Measurements from ENCODE around the gene TMEM72. TPM values are rescaled to one million over a fixed set of nuclear protein-coding genes. Genes with fewer than 3 reads are reported as not detected.

Gene TMEM72
- total and polyA plus RNA-seq, 2 of the 13 experiments (the other 11 are each of a cell fraction or from before 2014, with no cell fraction given), result 0.04 TPM; not detected in 1

GRCh38 chr10:44954962-44955361, 43.8 kb downstream of the TMEM72 start:
- H3K27me3 ChIP-seq (ENCODE audit: control insufficient read depth in 1 of 2, insufficient read depth in 2 of 2, low read length in 2 of 2), result no peaks in the 10 kb centered on the region; a peak in 1 of 5 replicates
- no peak for TF ChIP-seq SALL1 (CRISPR knock-in tag; IDR thresholded peaks at IDR 0.05)
- TF ChIP-seq TRIM22 (IDR thresholded peaks at IDR 0.05), result no peak
- no peak for TF ChIP-seq ZBTB3 (CRISPR knock-in tag; IDR thresholded peaks at IDR 0.05; ENCODE audit: borderline replicate concordance, low read depth)
- peaks cover 14% of the 10 kb centered on the region for H3K79me2 ChIP-seq (ENCODE audit: insufficient read depth, low read length)
- ATAC-seq (no peak), FAIRE-seq (no peak), DNase-seq (ENCODE audit: low spot score) (no peak)
- no peak overlapping the region for H3K4me3 ChIP-seq (replicated peaks in 1 of 3; ENCODE audit: insufficient read depth in 1 of 3, low read depth in 2 of 3, low read length in 3 of 3)
- no peak overlapping the region for H3K4me2 ChIP-seq (ENCODE audit: low read depth, low read length)
- ChIA-PET POLR2A (interaction anchor here (1.2 to 1.6 kb wide), 2 partner anchors 9 to 19 kb away, joined by 3 to 4 read pairs; no protein-coding TSS in a partner anchor), CTCF (ENCODE audit: low intra/inter-chr PET ratio, low total read pairs) (no interaction called here)
- 0 out of 5 replicates have a peak, but pooled peaks cover 0 to 6% of the 10 kb centered on the region in 2 experiments for H3K36me3 ChIP-seq (replicated peaks in 1 of 2; ENCODE audit: control insufficient read depth in 1 of 2, insufficient read depth in 2 of 2, low read length in 2 of 2)
- H3K4me1 ChIP-seq (ENCODE audit: insufficient read depth, low read length), result peaks cover 72% of the 10 kb centered on the region
- H4K20me1 ChIP-seq (ENCODE audit: insufficient read depth, low read length), result no peaks in the 10 kb centered on the region
- no peaks in the 10 kb centered on the region for H3K9me3 ChIP-seq (ENCODE audit: low read length)
- BruUV-seq (replicated peaks), result no TSS peak
- no peak overlapping the region for H2AFZ ChIP-seq (ENCODE audit: low read length)
- in situ Hi-C loops (cut with HindIII; ENCODE audit: extremely low pct_ligation_motif_present, low pct_unique_long_range_greater_than_20kb) (loop anchor here (25.0 kb wide), 1 partner anchor 1543 kb away; the partner anchor contains the start of gene HNRNPF), intact Hi-C loops (cut with micrococcal nuclease; ENCODE audit: unreplicated experiment) (loop anchor here (5.0 kb wide), 1 partner anchor 698 kb away; no protein-coding TSS in a partner anchor)
- H3K9ac ChIP-seq (ENCODE audit: insufficient read depth, low read depth, low read length), result no peak overlapping the region
- H3K27ac ChIP-seq (ENCODE audit: extremely low read length, insufficient read depth, low read length), result no peak overlapping the region

GRCh38 chr10:44955413-44956070, 44.4 kb downstream of the TMEM72 start:
- Histone ChIP-seq H3K36me3 (replicated peaks in 1 of 2; ENCODE audit: control insufficient read depth in 1 of 2, insufficient read depth in 2 of 2, low read length in 2 of 2) (0 out of 5 replicates have a peak, but pooled peaks cover 0 to 6% of the 10 kb centered on the region in 2 experiments), H3K27me3 (ENCODE audit: control insufficient read depth in 1 of 2, insufficient read depth in 2 of 2, low read length in 2 of 2) (no peaks in the 10 kb centered on the region; a peak in 1 of 5 replicates), H3K4me3 (replicated peaks in 1 of 3; ENCODE audit: insufficient read depth in 1 of 3, low read depth in 2 of 3, low read length in 3 of 3) (no peak overlapping the region), H3K27ac (ENCODE audit: extremely low read length, insufficient read depth, low read length) (no peak overlapping the region), H3K9ac (ENCODE audit: insufficient read depth, low read depth, low read length) (no peak overlapping the region), H4K20me1 (ENCODE audit: insufficient read depth, low read length) (no peaks in the 10 kb centered on the region), H3K9me3 (ENCODE audit: low read length) (no peaks in the 10 kb centered on the region), H3K4me1 (ENCODE audit: insufficient read depth, low read length) (peaks cover 66% of the 10 kb centered on the region), H3K79me2 (ENCODE audit: insufficient read depth, low read length) (peaks cover 20% of the 10 kb centered on the region), H3K4me2 (ENCODE audit: low read depth, low read length) (no peak overlapping the region), H2AFZ (ENCODE audit: low read length) (no peak overlapping the region)
- CTCF ChIA-PET (ENCODE audit: low intra/inter-chr PET ratio, low total read pairs), result no interaction called here
- TF ChIP-seq GATAD2A (CRISPR knock-in tag; IDR thresholded peaks at IDR 0.05) (no peak), ZBTB39 (CRISPR knock-in tag; IDR thresholded peaks at IDR 0.05) (no peak), BHLHE40 (IDR thresholded peaks at IDR 0.05; ENCODE audit: low read length) (no peak), FLYWCH1 (CRISPR knock-in tag; IDR thresholded peaks at IDR 0.05) (no peak), JDP2 (CRISPR knock-in tag; IDR thresholded peaks at IDR 0.05; ENCODE audit: borderline replicate concordance) (no peak), HINFP (CRISPR knock-in tag; IDR thresholded peaks at IDR 0.05; ENCODE audit: low read depth) (no peak)
- 97% methylated on average over 8 of the region's 8 CpGs for WGBS (ENCODE audit: low lambda C conversion rate)
- FAIRE-seq (no peak), DNase-seq (ENCODE audit: low spot score) (no peak), ATAC-seq (no peak)
- intact Hi-C loops (cut with micrococcal nuclease; ENCODE audit: unreplicated experiment), result no loop called here
- POLR2A ChIA-PET, result interaction anchor here (1.6 kb wide), 1 partner anchor 9 kb away, joined by 4 read pairs; no protein-coding TSS in a partner anchor
- no TSS peak for BruUV-seq (replicated peaks)
- in situ Hi-C loops (cut with HindIII; ENCODE audit: extremely low pct_ligation_motif_present, low pct_unique_long_range_greater_than_20kb), result loop anchor here (25.0 kb wide), 1 partner anchor 1543 kb away; the partner anchor contains the start of gene HNRNPF
